GM18870 (cell line): Measurements from ENCODE around the gene PLAGL1.

Experiments used
- ATAC-seq: cut with Tn5 transposase; IDR thresholded peaks from one replicate; pipeline ENCODE4 v1.9.1; 2021; ENCODE audit warnings: moderate library complexity; ENCODE audit not compliant: unreplicated experiment

PLAGL1 gene

DNA sequence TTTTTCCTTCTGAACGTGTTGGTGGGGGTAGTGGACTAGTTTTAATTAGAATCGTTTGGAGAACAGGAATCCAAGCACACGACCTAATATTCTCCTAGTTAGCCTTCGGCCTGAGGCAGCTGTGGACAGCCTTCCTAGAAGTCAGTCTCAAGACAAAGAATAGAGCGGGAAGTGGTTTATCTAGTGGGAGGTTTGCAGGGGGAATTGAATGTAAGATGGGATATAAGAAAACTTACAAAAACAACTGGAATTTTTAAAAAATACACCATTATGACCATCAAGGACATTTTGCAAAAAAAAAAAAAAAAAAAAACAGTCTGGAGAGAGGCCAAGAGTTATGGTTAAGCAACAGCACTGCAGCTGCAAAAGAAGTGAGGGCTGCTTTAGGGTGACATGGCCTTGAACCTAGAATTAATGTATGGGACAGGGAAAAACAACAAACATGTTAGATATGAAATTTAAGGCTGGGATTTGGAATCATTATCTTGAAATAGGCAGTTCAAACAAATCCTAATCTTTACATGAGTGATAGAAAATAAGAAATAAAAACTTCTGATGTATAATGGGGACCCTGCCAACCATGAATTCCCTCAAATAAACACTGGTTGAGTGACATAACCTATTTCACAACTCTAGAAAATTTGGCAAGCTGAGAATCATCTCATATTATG is 40.2 kb downstream of the PLAGL1 start:
- no peak for ATAC-seq

DNA sequence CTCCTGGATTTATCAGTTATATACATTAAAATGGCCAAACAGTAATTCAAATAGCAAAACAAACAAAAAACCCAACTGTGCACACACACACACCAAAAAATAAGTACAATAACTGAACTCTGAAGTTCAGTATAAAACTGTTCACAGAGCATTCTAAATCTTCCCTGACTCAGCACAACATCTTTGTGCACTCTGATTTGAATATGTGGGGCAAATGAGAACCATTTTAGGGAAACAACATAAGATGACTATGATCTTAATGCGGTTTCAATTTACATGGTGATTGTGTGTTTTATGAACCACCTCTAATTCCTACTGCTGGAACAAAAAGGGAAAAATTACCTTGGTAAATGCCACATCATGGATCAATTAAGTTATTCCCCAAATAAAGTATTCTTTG is 41.7 kb downstream of the PLAGL1 start:
- ATAC-seq: no peak

DNA sequence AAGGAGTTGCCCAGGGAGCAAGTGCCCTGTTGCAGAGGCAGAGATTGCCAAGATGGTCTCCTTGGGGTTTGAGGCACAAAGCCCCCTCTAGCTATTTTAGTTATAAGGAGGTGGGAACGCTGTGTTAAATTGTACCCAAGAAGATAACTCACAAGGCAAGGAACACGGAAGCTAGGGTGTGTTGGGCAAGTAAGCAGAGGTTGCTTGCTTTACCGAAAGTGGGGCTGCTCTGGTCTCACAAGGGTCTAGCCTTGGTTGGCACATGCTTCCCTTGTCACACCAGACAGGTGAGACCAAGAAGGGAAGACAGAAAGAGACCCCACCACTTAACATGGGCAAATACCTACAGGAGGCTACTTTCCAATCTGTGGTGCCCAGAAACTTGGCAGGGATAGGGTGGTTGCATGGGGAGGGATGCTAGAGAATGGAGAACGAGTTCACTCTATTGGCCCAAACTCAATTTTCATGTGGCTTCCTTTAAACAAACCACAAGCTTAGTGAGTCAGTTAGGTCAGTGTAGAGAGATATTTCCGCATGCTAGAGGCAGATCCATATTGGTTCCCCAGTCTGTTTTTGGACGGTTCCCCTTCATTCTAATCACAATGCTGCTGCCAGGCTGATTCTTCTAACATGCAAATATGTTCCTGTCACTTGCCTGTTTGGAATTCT is 42.4 kb downstream of the PLAGL1 start:
- no peak for ATAC-seq

DNA sequence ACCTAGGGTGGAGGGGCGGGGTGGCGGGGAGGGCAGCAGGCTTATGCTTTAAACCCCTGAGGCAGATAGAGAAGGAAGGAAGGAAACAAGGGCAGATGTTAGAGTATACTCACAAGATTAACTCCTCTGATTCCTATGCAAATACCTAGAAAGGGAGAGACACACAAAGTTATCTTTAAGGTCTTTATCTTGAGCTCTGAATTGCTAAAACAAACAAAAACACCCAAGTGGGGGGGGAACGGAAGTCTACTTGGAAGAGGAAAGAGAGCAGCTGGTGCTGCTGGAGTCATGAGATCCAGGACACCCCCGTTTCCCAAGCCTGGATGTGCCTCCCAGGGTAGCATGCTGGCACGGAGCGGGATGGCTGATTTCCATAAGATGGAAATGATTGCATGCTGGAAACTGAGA is 43.4 kb downstream of the PLAGL1 start:
- no peak for ATAC-seq

DNA sequence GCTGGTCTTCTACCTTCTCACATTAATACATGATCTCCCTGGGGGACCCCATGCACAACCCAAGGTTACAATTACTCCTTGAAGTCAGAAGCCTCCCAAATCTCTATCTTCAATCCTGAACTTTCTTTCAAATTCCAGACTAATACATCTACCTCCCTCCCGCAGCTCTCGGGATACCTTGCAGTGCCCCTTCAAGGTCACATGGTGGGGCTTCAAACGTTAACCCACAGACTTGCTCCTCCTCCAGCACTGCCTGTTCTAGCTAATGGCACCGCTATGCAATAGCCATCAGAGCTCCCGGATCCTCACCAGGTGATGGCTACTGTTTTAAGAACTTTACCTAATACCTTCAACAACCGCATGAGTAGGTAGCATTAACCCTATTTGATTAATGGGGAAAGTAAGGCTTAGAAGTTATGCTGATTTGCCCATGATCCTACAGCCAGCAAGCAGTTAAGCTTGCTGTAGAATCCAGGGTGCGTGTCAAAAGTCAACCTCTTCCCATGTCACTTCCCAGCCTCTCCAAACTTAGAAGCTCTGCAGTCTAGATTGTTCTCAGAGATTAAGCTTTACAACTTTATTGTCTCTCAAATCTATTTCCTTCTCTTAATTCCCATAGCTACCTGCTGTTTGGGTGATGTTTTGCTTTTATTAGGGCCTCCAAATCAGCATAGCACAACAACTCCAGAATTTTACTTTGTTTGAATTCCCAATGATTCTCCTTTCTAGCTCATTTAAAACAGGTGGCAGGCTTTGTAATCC is 44.7 kb downstream of the PLAGL1 start:
- no peak for ATAC-seq

DNA sequence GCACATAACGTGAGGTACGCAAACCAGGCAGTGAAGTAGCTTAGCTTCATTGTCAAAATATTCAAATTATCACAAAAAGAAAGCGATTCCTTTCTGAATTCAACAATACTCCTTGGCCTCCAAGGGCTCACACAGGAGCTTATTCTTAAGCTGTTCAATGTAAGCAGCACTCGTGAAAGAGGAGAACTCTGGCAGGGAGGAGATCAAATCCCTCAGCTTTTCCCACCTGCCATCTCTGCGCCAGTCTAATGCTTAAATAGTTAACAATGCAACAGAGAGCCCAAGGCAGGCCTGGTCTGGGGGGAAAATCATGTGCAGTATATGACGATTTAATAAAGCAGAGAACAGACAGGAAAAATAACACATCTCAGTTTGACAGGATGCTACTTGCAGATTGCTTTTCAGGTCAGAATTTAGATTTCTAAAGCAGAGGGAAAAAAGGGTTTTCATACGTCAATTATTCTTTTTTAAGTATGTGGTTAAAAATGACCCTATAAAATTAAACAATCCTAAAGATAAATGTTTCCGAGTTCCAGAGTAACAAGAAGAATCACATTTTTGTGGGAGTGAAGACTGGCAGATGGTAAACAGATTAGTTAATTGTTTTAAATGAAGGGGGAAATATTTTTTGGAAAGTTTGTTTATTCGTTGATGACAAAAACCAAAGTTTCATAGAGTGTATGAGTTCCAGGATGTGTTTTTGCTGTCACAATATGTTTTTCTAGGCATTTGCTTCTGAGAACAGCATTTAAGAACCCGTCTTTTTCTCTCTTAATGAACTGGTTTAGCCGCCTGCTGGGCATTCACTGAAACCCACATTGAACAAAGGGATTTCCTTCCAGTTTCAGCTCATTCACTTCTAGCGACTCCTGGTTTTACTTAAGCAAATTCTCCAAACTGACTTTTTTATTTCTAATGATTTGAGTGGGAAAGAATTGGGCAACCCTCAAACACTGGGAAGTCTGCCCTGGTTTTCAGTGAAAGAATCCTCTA is 45.9 kb downstream of the PLAGL1 start:
- no peak for ATAC-seq

DNA sequence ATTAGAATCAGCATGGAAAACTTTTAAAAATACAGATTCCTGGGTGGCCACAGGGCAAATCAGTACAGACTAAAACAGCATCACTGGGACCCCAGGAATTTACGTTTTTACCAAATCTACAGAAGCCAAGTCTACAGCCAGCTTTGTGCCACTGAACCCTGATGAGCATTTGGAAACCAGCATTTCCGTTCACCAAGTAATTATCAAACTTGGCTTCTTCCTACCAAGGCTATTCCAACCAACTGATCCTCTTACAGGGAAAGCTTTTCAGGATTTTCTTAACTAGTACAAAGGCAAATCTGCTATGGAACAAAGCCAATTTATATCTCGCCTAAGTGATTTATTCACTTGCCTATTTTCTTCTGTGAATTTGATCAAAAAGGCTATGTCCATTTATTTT is 47.0 kb downstream of the PLAGL1 start:
- ATAC-seq: no peak

DNA sequence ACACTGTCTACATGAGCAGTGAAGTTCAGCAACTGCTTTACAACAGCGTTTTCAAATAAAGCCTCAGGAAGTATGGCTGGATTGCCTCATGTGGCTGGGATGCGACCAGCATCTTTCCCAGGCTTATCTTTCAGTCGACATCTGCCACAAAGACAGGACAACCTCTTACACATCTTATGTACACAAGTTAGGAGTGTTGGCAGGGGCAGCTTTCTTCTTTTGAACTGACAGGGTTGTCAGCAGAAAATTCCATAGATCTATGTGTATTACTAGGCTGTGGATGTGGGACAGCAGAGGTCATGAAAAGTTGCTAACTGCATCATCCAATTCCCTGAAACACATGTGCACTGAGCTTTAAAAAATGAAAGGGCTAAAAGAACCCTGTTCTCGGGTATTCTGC is 48.1 kb downstream of the PLAGL1 start:
- ATAC-seq: no peak

DNA sequence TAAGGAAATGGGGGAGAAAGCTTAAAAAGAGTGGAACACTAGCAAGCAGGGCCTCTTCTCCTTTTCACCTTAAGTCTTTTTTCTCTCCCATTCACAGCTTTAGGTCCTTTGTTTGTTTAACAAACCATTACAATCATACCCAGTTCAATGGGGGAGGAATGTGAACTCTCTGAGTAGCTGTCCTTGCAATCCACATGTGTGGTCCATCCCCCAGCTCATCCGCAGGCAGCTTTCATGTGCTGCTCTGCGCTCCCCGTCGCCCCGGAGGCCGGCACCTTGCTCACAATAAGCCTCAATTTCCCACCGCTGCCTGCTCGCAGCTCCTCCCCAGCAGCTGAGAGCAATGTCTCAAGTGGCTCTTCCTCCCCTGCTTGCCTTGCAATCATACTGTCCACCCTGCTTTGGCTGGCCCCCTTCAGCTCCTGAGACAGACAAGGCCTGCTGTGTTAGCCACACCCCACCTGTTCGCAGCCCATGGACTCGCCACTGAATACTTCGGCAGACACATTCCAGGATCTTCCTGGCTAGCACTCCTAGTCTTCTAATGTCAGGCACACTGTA is 49.1 kb downstream of the PLAGL1 start:
- ATAC-seq: no peak

DNA sequence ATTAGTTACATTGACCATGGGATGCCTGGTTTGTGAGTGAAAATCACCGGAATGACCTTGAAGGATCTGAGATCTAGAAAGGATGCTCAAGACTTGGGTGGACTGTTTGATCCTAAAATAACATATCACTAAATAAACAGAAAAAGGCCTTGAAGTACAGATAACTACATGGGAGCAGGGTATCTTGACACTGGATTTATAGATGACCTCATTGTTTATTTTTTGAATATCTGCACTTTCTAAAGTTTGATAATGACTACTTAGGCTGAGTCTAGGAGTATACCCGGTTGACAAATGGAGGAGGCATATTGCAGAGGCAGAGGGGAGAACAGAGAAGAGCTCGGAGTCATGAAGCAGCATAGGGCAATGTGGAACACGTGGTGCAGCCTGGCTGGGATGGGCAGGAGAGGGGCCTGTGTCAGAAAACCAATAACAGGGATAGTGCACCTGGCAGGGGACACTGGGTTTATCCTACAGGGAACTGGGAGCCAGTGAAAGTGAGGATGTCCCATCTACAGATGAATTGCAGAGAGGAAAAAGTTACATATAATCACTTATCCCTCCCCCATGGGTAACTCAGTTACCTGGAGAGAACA is 50.3 kb downstream of the PLAGL1 start:
- ATAC-seq: no peak

DNA sequence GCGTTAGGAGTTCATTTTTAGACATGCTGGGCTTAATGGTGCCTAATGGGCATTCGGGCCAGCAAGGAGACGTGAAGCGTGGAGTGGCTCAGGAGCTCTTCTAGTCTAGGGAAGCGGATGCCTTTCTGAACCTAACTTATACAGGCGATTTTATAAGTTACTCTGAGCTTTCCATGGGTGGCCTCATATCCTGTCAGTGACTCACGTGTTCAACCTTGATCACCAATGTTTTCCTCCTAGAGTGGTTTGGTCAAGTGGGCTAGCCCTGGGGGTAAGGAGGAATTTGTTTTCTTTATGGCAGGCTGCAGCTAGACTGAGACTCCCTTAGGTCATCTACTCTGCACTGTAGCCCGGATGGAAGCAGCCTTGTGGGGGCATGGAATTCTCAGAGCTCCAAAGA is 52.1 kb downstream of the PLAGL1 start:
- ATAC-seq: no peak

DNA sequence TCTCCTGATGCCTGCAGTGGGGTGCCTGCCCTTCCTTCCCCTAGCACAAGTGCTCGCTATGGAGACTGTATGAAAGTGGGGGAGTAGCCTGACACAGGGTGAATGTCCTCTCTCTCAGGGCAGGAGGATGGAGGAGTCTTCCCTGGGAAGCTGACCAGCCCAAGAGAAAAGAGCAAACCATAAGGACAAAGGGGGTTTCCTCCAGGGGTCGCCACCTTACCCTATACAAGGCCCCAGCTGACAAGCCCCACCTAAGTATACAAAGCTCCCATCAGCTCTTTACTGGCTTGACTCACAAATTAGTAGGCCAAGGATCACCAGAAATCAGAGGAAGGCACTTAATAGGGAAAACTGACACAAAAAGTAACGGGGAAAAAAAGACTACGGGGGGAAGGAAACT is 54.1 kb downstream of the PLAGL1 start:
- ATAC-seq: no peak

DNA sequence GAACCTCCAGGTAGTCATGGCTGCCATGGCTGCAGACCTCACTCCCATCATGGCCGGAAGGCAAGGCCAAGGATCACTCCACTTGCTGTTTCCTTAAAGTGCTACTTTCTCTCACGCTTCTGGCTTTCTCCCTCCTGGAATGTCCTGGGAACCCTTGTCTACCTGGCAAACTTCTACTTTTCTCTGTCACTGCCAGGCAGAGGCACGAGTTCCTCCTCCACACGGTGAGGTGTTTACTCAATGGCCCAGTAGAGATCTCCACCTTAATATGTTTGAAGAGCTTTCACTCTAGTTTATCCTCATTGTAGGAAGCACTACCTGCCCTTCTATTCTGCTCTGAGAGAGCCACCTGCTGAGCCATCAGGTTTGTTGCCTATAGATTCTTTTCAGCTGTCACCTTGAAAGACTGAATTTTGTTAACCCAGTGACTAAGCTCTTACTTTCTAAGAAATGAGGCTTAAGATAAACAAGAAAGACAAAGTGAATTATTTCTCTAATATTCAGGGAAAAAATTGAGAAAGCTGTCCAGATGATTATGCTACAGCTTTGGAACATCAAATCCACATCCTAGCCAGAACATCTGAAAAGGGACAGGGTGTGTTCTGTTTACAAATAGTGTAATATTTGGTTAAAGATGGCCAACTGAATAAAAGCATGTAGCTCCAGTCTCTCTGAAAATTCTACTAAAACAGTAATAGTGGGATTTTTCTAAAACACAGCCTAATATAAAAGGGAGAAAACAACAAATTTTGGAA is 54.9 kb downstream of the PLAGL1 start:
- no peak for ATAC-seq

DNA sequence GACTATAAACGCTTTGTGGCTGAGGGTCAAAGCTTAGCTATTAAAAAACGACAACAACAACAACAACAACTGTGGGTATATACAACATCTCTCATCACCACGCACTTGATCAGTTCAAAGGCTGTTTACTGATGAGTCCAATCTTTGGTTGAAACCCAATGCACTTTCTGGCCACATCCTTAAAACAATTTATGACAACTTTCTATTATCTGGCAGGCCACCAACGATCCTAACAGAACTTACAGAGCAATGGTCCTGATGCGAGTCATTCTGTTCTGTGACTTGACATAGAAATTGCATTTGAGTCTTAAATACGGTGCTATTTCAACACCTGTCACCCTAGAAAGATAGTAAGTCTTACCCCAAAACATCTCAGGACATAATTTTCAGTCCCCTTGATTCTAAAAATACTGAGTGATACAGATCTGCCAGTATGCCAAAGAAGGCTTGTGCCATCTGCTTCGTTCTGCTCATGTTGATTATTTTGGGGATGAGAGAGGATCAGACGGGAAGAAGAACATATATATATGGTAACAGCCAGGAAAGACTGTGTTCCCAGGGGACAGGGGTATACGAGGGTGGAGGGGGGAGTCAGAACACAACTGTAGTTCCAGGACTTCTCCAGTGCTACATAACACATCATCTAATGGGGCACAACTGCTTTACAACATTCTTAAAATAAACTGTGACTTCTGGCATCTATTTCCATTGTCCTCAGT is 55.8 kb downstream of the PLAGL1 start:
- no peak for ATAC-seq

DNA sequence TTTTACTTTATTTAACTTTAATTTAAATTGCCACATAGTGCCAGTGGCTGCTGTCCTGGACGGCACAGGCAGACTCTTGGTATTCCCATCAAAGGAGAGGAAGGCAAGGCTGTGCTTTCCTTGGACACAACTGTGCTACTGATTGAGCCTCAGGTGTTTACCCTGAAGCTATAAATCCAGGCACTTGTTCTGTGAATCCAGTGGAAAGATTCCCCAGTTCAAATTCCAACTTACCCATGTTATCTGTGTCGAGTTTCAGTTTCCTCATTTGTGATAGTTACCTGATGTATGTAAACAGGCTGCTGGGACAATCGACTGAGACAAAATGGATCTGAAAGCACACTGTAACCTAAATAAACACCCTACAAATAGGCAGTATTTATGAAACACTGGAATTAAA is 57.2 kb downstream of the PLAGL1 start:
- no peak for ATAC-seq

DNA sequence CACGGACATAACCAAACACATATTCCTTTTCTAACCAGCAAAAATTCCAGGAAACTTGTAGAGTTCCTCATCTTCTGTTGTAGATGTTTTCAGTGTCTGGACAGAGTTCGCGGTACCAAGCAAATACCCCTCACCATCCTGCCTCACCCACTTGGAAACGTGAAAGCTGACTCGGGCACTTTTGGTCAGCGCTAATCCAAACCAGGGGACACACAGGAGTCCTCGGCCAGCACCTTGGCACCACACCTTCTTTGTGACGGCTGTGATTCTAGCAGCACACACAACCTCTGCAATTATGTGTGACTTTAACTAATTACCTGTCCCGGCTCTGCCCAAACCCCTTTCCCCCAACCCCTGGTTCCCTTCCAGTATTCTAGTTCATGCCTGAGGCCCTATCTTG is 58.1 kb downstream of the PLAGL1 start:
- ATAC-seq: no peak

DNA sequence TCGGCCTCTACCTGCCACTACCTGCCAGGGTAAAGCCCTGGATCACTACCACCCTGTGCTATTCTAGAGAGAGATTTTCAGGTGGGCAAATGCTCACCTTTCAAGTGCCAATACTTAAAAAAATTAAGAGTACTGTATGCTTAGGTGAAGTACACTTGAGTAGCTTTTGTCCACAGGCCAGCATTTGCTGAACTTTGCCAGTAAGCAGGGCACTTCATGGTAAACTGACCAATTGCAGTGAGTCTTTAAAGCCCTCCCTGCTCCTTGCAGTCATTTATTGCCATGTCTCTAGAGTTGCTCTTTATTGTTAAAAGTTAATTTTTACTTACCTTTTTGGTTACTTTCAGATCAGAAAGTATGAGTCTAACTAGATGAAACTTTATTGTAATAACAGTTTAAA is 58.5 kb downstream of the PLAGL1 start:
- no peak for ATAC-seq

DNA sequence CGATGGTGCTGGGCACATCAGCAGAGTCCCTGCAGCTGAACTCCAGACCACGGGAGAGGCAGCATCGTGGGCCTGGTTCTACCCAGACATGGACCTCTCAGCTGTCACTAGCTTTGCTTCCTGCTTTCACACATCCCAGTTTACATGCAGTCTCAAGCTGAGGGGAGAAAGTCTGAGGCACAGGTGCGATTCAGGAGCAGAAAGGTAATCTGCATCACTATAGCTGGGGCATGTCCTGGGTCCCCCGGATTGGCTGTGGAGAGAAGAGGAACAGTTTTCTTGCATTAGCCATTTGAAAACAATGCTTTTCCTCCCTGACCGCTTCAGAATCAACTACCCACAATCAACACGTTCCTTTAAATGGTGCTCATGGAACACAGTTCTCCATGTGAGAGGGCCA is 59.9 kb downstream of the PLAGL1 start:
- ATAC-seq: no peak
